ENCODE measurements around the gene C1orf159. TPM values are rescaled to one million over a fixed set of nuclear protein-coding genes. Genes with fewer than 3 reads are reported as not detected.
A peak's percentile ranks its signal among the peaks of the same experiment; 100 is the strongest.
"Not testable (repeated sequence)": the region's sequence is repeated elsewhere in the genome, so short reads cannot be mapped to it uniquely, and the experiment has no call there.

The C1orf159 gene
- total and polyA plus RNA-seq, 4 donors: 4.0 to 35.4 (median 11.4) TPM

DNA sequence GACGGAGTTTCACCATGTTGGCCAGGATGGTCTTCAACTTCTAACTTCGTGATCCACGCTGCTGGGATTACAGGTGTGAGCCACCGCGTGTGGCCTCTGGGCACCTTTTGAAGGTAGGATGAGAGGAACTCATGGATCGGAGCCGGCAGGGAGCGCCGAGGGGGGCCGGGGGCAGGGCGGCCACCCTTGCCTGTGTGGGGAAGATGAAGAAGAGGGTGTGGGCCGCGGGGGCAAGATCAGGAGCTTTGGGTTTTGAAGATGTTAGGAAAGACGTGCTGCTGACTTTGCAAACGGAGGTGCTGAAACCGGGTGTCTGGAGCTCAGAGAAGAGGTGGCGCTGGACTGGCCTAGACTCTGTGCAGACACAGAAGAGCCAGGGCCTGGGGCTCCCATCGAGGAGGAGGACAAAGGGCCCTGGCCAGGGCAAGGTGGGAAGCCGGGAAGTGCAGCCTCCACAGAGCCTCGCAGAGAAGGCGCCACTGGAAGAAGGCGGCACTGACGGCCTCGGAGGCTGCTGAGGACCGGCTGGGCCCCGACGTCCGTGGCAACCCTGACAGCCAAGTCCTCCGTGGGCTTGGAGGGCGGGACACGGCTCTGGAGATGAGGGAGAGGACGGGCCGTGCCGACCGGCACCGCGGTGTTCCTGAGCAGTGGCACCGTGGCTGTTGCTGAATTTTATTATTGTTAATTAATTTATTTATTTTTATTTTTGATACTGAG lies 55.4 kb downstream of the C1orf159 start:
- Histone ChIP-seq H3K27ac (ENCODE audit: low read depth in 1 of 2, low read length in 2 of 2) (no peak overlapping the region), H3K36me3 (ENCODE audit: control insufficient read depth in 1 of 2, insufficient read depth in 2 of 2, low read length in 1 of 2) (no peaks in the 10 kb centered on the region), H3K4me1 (ENCODE audit: control insufficient read depth in 1 of 2, insufficient read depth in 2 of 2, low read length in 2 of 2) (no peaks in the 10 kb centered on the region), H3K9me3 (ENCODE audit: control insufficient read depth, low read length) (no peaks in the 10 kb centered on the region), H3K4me3 (ENCODE audit: low read length in 2 of 2) (no peak overlapping the region), H3K27me3 (ENCODE audit: control insufficient read depth in 1 of 2, insufficient read depth in 2 of 2, low read length in 1 of 2) (no peaks in the 10 kb centered on the region)
- intact Hi-C loops (cut with DNase I): loop anchor here in 1 of 2 donors (10.0 kb wide), 1 partner anchor 156 kb away; no protein-coding TSS in a partner anchor
- DNase-seq (no peak), ATAC-seq (ENCODE audit: low FRiP score) (no peak)
- 55 to 56% methylated on average over 35 to 38 of the region's 38 CpGs for WGBS, 2 donors

DNA sequence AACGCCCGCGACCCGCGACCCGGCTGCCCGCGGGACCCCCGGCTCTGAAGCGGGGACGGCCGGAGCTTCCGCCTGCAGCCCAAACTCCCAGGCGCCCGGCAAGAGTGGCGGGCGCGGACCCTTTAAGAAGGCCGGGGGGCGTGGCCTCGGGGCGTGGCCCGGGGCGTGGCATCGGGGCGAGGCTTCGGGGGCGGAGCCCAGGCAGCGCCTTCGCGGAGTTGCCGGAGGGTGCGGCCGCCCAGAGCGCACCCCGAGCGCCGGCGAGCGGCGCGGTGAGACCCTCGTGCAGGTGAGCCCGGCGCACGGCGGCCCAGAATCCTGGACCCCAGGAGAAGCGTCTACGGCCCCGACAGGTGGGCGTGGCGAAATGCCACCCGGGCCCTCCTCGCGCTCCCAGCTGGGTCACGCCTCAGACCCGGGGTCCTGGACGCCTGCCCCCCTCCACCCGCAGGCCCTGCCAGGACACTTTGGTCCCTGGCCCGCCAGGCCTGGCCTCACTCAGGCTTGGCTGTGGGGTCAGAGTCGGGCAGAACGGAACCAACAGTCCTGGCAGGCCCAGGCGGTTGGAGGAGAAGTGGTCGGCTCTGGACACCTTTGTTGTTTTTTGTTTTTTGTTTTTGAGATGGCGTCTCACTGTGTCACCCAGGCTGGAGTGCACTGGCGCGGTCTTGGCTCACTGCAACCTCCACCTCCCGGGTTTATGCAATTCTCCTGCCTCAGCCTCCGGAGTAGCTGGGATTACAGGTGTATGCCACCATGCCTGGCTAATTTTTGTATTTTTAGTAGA lies 56.2 kb downstream of the C1orf159 start:
- Histone ChIP-seq H3K4me3 (ENCODE audit: low read length in 2 of 2) (peak overlapping the region; percentile 28 to 52), H3K36me3 (ENCODE audit: control insufficient read depth in 1 of 2, insufficient read depth in 2 of 2, low read length in 1 of 2) (no peaks in the 10 kb centered on the region), H3K4me1 (ENCODE audit: control insufficient read depth in 1 of 2, insufficient read depth in 2 of 2, low read length in 2 of 2) (no peaks in the 10 kb centered on the region), H3K9me3 (ENCODE audit: control insufficient read depth, low read length) (no peaks in the 10 kb centered on the region), H3K27me3 (ENCODE audit: control insufficient read depth in 1 of 2, insufficient read depth in 2 of 2, low read length in 1 of 2) (no peaks in the 10 kb centered on the region), H3K27ac (ENCODE audit: low read depth in 1 of 2, low read length in 2 of 2) (no peak overlapping the region)
- DNase-seq (peak; percentile 90 to 95), ATAC-seq (ENCODE audit: low FRiP score) (peak; percentile 76)
- WGBS, 2 donors: 3 to 5% methylated on average over 40 to 69 of the region's 69 CpGs
- intact Hi-C loops (cut with DNase I): loop anchor here in 1 of 2 donors (5.0 to 10.0 kb wide), 2 partner anchors 37 to 155 kb away; partner anchors contain the start of gene AGRN

DNA sequence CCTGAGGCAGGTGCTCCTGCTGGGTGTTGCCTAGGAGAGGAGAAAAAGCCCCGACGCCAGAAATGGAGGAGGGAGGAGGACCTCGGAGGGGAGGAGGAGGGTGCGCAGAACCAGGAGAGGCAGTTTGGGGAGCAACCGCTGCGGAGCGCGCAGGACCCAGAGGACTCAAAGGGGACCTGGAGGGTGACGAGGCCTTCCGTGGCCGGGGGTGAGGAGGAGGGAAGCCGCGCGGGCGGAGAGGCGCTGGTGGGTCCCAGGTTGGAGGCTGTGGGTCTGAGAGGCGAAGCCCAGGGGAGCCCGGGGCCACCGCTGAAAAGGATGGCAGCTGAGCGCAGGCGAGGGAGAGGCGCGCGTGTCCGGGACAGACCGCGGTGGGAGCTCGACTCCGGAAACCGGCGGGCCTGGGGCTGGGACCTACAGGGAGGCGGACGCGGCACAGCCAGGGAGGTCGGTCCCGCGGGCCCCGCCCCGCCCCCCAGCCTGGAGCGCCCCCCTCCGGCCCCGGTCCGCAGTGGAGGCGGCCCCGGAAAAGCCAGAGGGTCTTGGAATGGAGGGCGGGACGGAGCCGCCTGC lies 56.9 kb downstream of the C1orf159 start:
- Histone ChIP-seq H3K27me3 (ENCODE audit: control insufficient read depth in 1 of 2, insufficient read depth in 2 of 2, low read length in 1 of 2) (no peaks in the 10 kb centered on the region), H3K9me3 (ENCODE audit: control insufficient read depth, low read length) (no peaks in the 10 kb centered on the region), H3K4me1 (ENCODE audit: control insufficient read depth in 1 of 2, insufficient read depth in 2 of 2, low read length in 2 of 2) (no peaks in the 10 kb centered on the region), H3K36me3 (ENCODE audit: control insufficient read depth in 1 of 2, insufficient read depth in 2 of 2, low read length in 1 of 2) (no peaks in the 10 kb centered on the region), H3K4me3 (ENCODE audit: low read length in 2 of 2) (peak overlapping the region; percentile 28 to 52), H3K27ac (ENCODE audit: low read depth in 1 of 2, low read length in 2 of 2) (no peak overlapping the region)
- no peak for ATAC-seq (ENCODE audit: low FRiP score)
- no peak for DNase-seq
- 0 to 1% methylated on average over 33 to 48 of the region's 48 CpGs for WGBS, 2 donors
- intact Hi-C loops (cut with DNase I): loop anchor here in 1 of 2 donors (5.0 kb wide), 1 partner anchor 37 kb away; the partner anchor contains the start of gene AGRN

DNA sequence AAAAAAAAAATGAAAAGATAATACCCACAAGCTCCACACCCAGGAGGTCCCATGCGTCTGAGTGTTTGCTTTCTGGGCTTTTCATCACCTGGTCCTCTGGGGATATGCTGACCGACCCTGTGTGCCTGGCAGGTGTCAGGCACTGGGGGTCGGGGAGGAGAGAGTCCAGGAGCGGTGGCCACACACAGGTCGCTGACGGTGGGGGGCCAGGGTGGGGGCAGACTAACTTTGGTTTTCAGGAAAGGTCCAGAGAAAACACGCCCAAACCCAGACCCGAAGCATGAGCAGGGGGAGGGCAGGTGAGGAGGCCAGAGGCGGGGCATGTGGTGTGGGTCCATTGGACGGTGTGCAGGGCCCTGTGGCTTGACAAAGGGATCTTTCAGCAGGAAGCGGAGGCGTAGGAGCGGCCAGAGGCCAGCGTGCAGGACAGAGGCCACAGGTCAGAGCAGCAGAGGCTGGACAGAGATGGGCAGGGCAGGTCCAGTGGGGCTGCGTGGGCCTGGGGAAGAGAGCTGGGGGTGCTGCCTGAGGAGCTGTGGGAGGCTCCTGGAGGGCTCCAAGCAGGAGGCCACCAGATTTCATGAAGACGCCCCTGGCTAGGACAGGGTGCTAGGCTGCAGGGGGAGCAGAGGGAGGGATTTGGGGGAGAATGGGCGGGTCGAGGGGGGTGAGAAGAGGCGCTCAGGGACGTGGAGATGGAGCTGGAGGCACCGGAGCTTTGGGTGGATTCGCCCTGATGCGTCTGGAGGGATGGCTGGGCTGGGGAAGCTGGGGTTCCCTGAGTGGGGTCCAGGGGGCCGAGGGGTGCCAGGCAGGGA lies 57.6 kb downstream of the C1orf159 start:
- H3K4me1 ChIP-seq (ENCODE audit: control insufficient read depth in 1 of 2, insufficient read depth in 2 of 2, low read length in 2 of 2): no peaks in the 10 kb centered on the region
- no peaks in the 10 kb centered on the region for H3K27me3 ChIP-seq (ENCODE audit: control insufficient read depth in 1 of 2, insufficient read depth in 2 of 2, low read length in 1 of 2)
- WGBS, 2 donors: 17 to 20% methylated on average over 24 of the region's 24 CpGs
- H3K36me3 ChIP-seq (ENCODE audit: control insufficient read depth in 1 of 2, insufficient read depth in 2 of 2, low read length in 1 of 2): no peaks in the 10 kb centered on the region
- intact Hi-C loops (cut with DNase I): loop anchor here in 1 of 2 donors (5.0 kb wide), 1 partner anchor 36 kb away; the partner anchor contains the start of gene AGRN
- DNase-seq (no peak), ATAC-seq (ENCODE audit: low FRiP score) (no peak)
- no peaks in the 10 kb centered on the region for H3K9me3 ChIP-seq (ENCODE audit: control insufficient read depth, low read length)
- no peak overlapping the region for H3K4me3 ChIP-seq (ENCODE audit: low read length in 2 of 2)
- H3K27ac ChIP-seq (ENCODE audit: low read depth in 1 of 2, low read length in 2 of 2): no peak overlapping the region

DNA sequence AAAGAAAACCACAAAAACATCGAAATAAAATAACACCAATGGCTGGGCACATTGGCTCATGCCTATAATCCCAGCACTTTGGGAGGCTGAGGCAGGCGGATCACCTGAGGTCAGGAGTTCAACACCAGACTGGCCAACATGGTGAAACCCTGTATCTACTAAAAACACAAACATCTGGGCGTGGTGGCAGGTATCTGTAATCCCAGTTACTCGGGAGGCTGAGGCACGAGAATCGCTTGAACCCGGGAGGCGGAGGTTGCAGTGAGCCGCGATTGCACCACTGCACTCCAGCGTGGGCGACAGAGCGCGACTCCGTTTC lies 58.2 kb downstream of the C1orf159 start:
- intact Hi-C loops (cut with DNase I): loop anchor here in 1 of 2 donors (5.0 kb wide), 1 partner anchor 35 kb away; the partner anchor contains the start of gene AGRN
- 56 to 63% methylated on average over 15 of the region's 15 CpGs for WGBS, 2 donors

DNA sequence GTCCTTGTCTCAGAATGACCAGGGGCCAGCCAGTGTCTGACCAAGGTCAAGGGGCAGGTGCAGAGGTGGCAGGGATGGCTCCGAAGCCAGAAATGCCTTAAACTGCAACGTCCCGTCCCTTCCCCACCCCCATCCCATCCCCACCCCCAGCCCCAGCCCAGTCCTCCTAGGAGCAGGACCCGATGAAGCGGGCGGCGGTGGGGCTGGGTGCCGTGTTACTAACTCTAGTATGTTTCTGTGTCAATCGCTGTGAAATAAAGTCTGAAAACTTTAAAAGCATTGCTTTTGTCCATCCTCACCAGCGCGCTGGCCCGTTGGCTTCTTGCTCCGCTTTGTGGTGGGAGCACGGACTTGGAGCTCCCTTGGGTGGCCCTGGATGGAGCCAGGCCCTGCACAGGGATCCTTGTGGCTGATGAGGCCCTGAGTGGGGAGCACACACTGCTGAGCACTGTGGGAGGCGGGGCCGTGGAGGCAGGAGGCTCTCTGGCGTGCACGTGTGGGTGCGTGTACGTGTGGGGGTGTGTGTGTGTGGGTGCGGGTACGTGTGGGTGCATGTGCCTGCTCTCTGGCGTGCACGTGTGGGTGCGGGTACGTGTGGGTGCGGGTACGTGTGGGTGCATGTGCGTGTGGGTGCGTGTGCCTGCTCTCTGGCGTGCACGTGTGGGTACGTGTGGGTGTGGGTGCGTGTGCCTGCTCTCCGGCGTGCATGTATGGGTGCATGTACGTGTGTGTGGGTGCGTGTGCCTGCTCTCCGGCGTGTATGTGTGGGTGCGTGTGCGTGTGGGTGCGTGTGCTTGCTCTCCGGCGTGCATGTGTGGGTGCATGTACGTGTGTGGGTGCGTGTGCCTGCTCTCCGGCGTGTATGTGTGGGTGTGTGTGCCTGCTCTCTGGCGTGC lies 59.8 kb downstream of the C1orf159 start:
- DNase-seq: no peak
- Histone ChIP-seq H3K36me3 (ENCODE audit: control insufficient read depth in 1 of 2, insufficient read depth in 2 of 2, low read length in 1 of 2) (no peaks in the 10 kb centered on the region), H3K9me3 (ENCODE audit: control insufficient read depth, low read length) (no peaks in the 10 kb centered on the region), H3K27me3 (ENCODE audit: control insufficient read depth in 1 of 2, insufficient read depth in 2 of 2, low read length in 1 of 2) (no peaks in the 10 kb centered on the region), H3K27ac (ENCODE audit: low read depth in 1 of 2, low read length in 2 of 2) (no peak overlapping the region), H3K4me3 (ENCODE audit: low read length in 2 of 2) (no peak overlapping the region), H3K4me1 (ENCODE audit: control insufficient read depth in 1 of 2, insufficient read depth in 2 of 2, low read length in 2 of 2) (no peaks in the 10 kb centered on the region)
- 88 to 89% methylated on average over 47 to 50 of the region's 50 CpGs for WGBS, 2 donors
- intact Hi-C loops (cut with DNase I): loop anchor here in 1 of 2 donors (5.0 kb wide), 1 partner anchor 34 kb away; the partner anchor contains the start of gene AGRN
- no peak for ATAC-seq (ENCODE audit: low FRiP score)

More for the DNA sequence above, 58.2 kb downstream of the C1orf159 start:
- not testable (repeated sequence) for H3K4me3 ChIP-seq (ENCODE audit: low read length in 2 of 2); H3K27ac ChIP-seq (ENCODE audit: low read depth in 1 of 2, low read length in 2 of 2); H3K9me3 ChIP-seq (ENCODE audit: control insufficient read depth, low read length); H3K27me3 ChIP-seq (ENCODE audit: control insufficient read depth in 1 of 2, insufficient read depth in 2 of 2, low read length in 1 of 2); H3K4me1 ChIP-seq (ENCODE audit: control insufficient read depth in 1 of 2, insufficient read depth in 2 of 2, low read length in 2 of 2); H3K36me3 ChIP-seq (ENCODE audit: control insufficient read depth in 1 of 2, insufficient read depth in 2 of 2, low read length in 1 of 2); ATAC-seq (ENCODE audit: low FRiP score); DNase-seq

DNA sequence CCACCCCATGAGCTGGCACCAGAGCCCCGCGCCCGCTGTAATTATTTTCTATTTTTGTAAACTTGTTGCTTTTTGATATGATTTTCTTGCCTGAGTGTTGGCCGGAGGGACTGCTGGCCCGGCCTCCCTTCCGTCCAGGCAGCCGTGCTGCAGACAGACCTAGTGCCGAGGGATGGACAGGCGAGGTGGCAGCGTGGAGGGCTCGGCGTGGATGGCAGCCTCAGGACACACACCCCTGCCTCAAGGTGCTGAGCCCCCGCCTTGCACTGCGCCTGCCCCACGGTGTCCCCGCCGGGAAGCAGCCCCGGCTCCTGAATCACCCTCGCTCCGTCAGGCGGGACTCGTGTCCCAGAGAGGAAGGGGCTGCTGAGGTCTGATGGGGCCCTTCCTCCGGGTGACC lies 60.9 kb downstream of the C1orf159 start:
- DNase-seq (no peak), ATAC-seq (ENCODE audit: low FRiP score) (no peak)
- Histone ChIP-seq H3K27me3 (ENCODE audit: control insufficient read depth in 1 of 2, insufficient read depth in 2 of 2, low read length in 1 of 2) (no peaks in the 10 kb centered on the region), H3K4me1 (ENCODE audit: control insufficient read depth in 1 of 2, insufficient read depth in 2 of 2, low read length in 2 of 2) (no peaks in the 10 kb centered on the region), H3K36me3 (ENCODE audit: control insufficient read depth in 1 of 2, insufficient read depth in 2 of 2, low read length in 1 of 2) (no peaks in the 10 kb centered on the region), H3K4me3 (ENCODE audit: low read length in 2 of 2) (no peak overlapping the region), H3K27ac (ENCODE audit: low read depth in 1 of 2, low read length in 2 of 2) (no peak overlapping the region), H3K9me3 (ENCODE audit: control insufficient read depth, low read length) (no peaks in the 10 kb centered on the region)
- intact Hi-C loops (cut with DNase I): loop anchor here in 1 of 2 donors (5.0 kb wide), 1 partner anchor 33 kb away; the partner anchor contains the start of gene AGRN
- 89 to 91% methylated on average over 23 of the region's 23 CpGs for WGBS, 2 donors

All from aorta (tissue), 5 donors.